Retinal pigment epithelial cell (primary cell): ENCODE results near the gene SLC35F3.

Experiments used
- DNase-seq: peaks from one replicate; pipeline ENCODE4 v3.0.0-alpha.2; 2010; ENCODE audit warnings: low read depth
- H3K4me3 ChIP-seq: 2 replicates; pipeline ENCODE4 v1.5.1; 2011; ENCODE audit warnings: mild to moderate bottlenecking, low read length, control low read depth, moderate library complexity
- CTCF ChIP-seq: conservative IDR thresholded peaks from 2 replicates; pipeline ENCODE4 v1.5.1; 2011; ENCODE audit warnings: low read depth, low read length, control low read depth, inconsistent platforms

The SLC35F3 gene

DNA sequence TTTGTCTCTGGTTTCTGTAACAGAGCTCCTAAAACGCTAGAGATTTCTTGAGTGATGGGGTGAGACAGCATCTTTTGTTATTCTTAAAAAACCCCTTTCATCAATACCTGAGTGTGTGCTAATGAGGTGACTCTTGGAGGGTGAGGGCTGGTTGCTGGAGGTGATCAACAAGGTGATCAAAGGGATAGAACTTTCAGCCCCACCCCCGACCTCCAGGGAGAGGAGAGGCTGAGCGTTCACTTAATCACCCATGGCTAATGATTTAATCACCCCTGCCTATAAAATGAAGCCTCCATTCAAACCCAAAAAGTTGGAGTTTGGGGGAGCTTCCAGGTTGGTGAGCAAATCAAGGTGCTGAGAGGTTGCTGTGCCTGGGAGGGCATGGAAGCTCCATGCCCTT is 175.4 kb downstream of the SLC35F3 start:
- DNase-seq: no peak
- no peak for TF ChIP-seq CTCF
- H3K4me3 ChIP-seq: no peak overlapping the region

DNA sequence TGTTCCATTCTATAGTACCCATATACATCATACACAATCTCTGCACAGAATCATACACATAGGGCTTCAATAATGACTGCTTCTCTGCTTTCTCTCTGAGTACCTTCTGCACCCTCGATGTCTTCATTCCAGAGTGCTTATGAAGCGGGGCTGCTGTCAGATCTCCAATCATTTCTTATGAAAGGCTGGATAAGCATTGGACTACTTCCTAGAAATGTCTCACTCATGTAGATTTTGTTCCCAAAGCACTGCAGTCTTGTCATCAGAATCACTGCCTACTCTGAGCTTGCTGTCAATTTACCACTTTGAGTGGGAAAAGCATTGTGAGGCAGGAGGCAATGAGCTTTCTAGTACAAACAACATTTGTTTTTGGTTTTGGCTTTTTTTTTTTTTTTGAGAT is 179.0 kb downstream of the SLC35F3 start:
- DNase-seq: no peak
- no peak overlapping the region for H3K4me3 ChIP-seq
- TF ChIP-seq CTCF: no peak

DNA sequence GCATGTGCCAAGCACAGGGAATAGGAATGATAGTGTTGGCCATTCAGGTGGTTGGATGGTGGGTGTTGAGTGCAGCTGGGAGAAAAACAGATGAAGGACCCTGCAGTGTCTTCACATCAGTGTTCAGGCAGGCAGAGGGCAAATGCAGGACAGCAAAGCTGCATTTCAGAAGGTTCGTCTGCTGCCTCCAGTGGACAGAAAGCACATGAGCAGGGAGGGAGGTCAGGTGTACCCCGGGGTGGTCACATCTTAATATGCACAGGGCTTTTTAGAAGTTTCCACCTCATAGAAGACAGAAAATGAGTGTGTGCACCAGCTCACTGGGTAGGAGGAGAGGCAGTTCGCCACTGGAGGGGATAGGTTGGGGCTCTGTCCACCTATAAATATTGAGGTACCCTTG is 184.9 kb downstream of the SLC35F3 start:
- no peak overlapping the region for H3K4me3 ChIP-seq
- no peak for DNase-seq
- TF ChIP-seq CTCF: peak; percentile 41

- no peak for TF ChIP-seq CTCF
- no peak overlapping the region for H3K4me3 ChIP-seq
These were observed 186.0 kb downstream of the SLC35F3 start for GRCh38 chr1:234090212-234091064.

DNA sequence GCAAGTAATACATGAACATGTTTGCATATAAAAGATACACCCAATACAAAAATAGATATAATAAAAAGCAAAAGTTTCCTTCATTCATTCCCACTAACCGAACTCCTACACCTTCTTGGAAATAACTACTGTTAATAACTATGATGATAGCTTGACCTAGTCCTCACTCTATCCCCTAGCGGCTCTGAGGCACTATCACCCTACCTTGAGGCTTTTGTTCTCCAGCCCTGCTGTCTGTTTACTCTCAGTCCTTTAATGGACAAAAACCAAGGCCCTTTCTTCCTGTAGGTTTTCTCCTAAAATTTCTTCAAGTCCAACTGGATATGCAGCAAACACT is 186.6 kb downstream of the SLC35F3 start:
- H3K4me3 ChIP-seq: no peak overlapping the region
- DNase-seq: no peak
- TF ChIP-seq CTCF: no peak

More at GRCh38 chr1:234090212-234091064, 186.0 kb downstream of the SLC35F3 start:
- no peak for DNase-seq

DNA sequence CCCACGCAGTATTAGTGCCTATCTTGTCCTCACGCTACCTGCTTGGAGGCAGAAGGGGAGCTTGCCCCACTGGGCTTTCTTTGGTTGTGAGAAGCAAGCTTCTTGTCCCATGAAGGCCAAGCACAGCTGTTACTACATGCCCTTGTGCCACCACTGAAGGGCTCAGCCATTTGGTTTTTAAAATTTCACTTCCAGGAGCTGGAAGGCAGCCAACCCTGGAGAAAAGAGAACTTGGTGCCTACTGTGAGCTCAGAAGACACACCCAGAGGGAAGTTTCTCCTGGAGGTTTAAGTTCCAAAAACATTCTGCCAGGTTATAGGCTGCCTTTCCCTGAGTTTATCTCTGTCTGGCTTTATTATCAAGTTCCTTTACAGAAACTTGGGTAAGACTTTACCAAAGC is 187.4 kb downstream of the SLC35F3 start:
- no peak for TF ChIP-seq CTCF
- DNase-seq: no peak
- no peak overlapping the region for H3K4me3 ChIP-seq

GRCh38 chr1:234093107-234093506 is 188.6 kb downstream of the SLC35F3 start:
- no peak for TF ChIP-seq CTCF
- DNase-seq: no peak
- no peak overlapping the region for H3K4me3 ChIP-seq
